GM12878 (cell line): ENCODE measurements around the gene REEP1. TPM values are rescaled to one million over a fixed set of nuclear protein-coding genes. Genes with fewer than 3 reads are reported as not detected.

Source experiments
- ATAC-seq: fragments of 200-7000 bp; cut with Tn5 transposase; 3 replicates; pipeline ENCODE4 v1.9.1; 2020; ENCODE audit warnings: mild to moderate bottlenecking, moderate library complexity
- BruUV-seq: library from RNA; stranded (reverse); fragments of 400-500 nt; replicated peaks from 2 replicates; lab custom pipeline; 2021; lab: Mats Ljungman, UMichigan
- CTCF ChIA-PET: fragments of 300-600 bp; sonication (Branson Sonifier 250); formaldehyde crosslinking; extraction: SDS; loops from one replicate; lab custom pipeline; 2021; ENCODE audit warnings: inconsistent platforms; lab: Yijun Ruan, JAX
- POLR2A ChIA-PET: fragments of 350-600 bp; formaldehyde crosslinking; extraction: SDS; loops from one replicate; lab custom pipeline; 2021; ENCODE audit warnings: inconsistent platforms; lab: Charles Lee
- RAD21 ChIA-PET: fragments of 300-600 bp; sonication (Branson Sonifier 250); formaldehyde crosslinking; loops from one replicate; lab custom pipeline; 2023; ENCODE audit warnings: antibody characterized with exemption; ENCODE audit not compliant: unreplicated experiment; lab: Charles Lee
- SMC1A ChIA-PET: fragments of 300-600 bp; sonication (Branson Sonifier 250); formaldehyde crosslinking; loops from one replicate; lab custom pipeline; 2023; ENCODE audit not compliant: unreplicated experiment, uncharacterized antibody; lab: Charles Lee
- DNase-seq: peaks from one replicate; pipeline ENCODE4 v3.0.0-alpha.2; 2011; ENCODE audit warnings: low read depth, low spot score
- FAIRE-seq: peaks from 3 replicates; lab custom pipeline; 2011; peaks lifted over from hg19 to GRCh38; lab: Jason Lieb, UNC
- H2AFZ ChIP-seq: 2 replicates; pipeline ENCODE4 v1.6.0; 2011; ENCODE audit warnings: low read depth, low read length, control low read depth; ENCODE audit not compliant: control insufficient read depth
- H3K27ac ChIP-seq: 2 replicates; pipeline ENCODE4 v1.5.1; 2011; ENCODE audit warnings: control low read depth; ENCODE audit not compliant: control insufficient read depth, insufficient read depth
- H3K27me3 ChIP-seq, 2 experiments: replicated peaks in 1 of 2; 2 replicates each; pipeline versions ENCODE4 v1.6.0 to v1.6.1; 2011; ENCODE audit warnings: low read length in 1 of 2; ENCODE audit not compliant: control insufficient read depth in 2 of 2, insufficient read depth in 2 of 2
- H3K36me3 ChIP-seq, 2 experiments: 2 replicates each; pipeline ENCODE4 v1.5.1; 2011; ENCODE audit warnings: low read length in 1 of 2; ENCODE audit not compliant: control insufficient read depth in 2 of 2, insufficient read depth in 2 of 2
- H3K4me1 ChIP-seq: 2 replicates; pipeline ENCODE4 v1.6.1; 2011; ENCODE audit warnings: mild to moderate bottlenecking, low read length, moderate library complexity, mixed read lengths; ENCODE audit not compliant: control insufficient read depth, insufficient read depth
- H3K4me2 ChIP-seq: 2 replicates; pipeline ENCODE4 v1.6.0; 2011; ENCODE audit warnings: control low read depth; ENCODE audit not compliant: control insufficient read depth, insufficient read depth
- H3K4me3 ChIP-seq: fragments of 200-600 bp; sonication (generic); 2 replicates; pipeline ENCODE4 v1.5.1; 2016
- H3K79me2 ChIP-seq: 2 replicates; pipeline ENCODE4 v1.6.0; 2011; ENCODE audit warnings: low read length; ENCODE audit not compliant: control insufficient read depth, insufficient read depth
- H3K9ac ChIP-seq: 2 replicates; pipeline ENCODE4 v1.8.0; 2011; ENCODE audit warnings: low read length, control low read depth, mixed read lengths; ENCODE audit not compliant: control insufficient read depth, insufficient read depth
- H3K9me3 ChIP-seq: replicated peaks from 3 replicates; pipeline ENCODE4 v1.5.1; 2011; ENCODE audit warnings: mild to moderate bottlenecking, low read length; ENCODE audit not compliant: control insufficient read depth, insufficient read depth
- H4K20me1 ChIP-seq: 2 replicates; pipeline ENCODE4 v1.6.0; 2011; ENCODE audit not compliant: control insufficient read depth, insufficient read depth
- BACH1 ChIP-seq: fragments of 450-650 bp; IDR thresholded peaks from 2 replicates; pipeline ENCODE4 v1.6.1; 2017; ENCODE audit warnings: mild to moderate bottlenecking, borderline replicate concordance
- CHD1 ChIP-seq: IDR thresholded peaks from 2 replicates; pipeline ENCODE4 v1.6.1; 2012; ENCODE audit warnings: low read depth, low read length, improper control_type of control experiment
- CHD4 ChIP-seq: fragments of 200-600 bp; sonication (generic); IDR thresholded peaks from 2 replicates; pipeline ENCODE4 v1.6.1; 2016; ENCODE audit warnings: mild to moderate bottlenecking
- CREM ChIP-seq: IDR thresholded peaks from 2 replicates; pipeline ENCODE4 v1.6.1; 2014; ENCODE audit warnings: antibody characterized with exemption, low read depth
- FOXK2 ChIP-seq: fragments of 450-650 bp; IDR thresholded peaks from 2 replicates; pipeline ENCODE4 v1.6.1; 2017; ENCODE audit warnings: mild to moderate bottlenecking, moderate library complexity
- GATAD2B ChIP-seq: fragments of 450-650 bp; conservative IDR thresholded peaks from 2 replicates; pipeline ENCODE4 v1.6.1; 2017; ENCODE audit warnings: low read depth, mild to moderate bottlenecking, moderate library complexity
- IKZF2 ChIP-seq, 2 experiments: fragments of 450-650 bp; IDR thresholded peaks; 2 replicates each; pipeline ENCODE4 v1.6.1; 2017; ENCODE audit warnings: mild to moderate bottlenecking in 2 of 2, moderate library complexity in 2 of 2
- NR2C2 ChIP-seq: IDR thresholded peaks from 2 replicates; pipeline ENCODE4 v1.6.1; 2011; ENCODE audit warnings: borderline replicate concordance, low read depth; ENCODE audit not compliant: control insufficient read depth, insufficient read length
- RUNX3 ChIP-seq: IDR thresholded peaks from 2 replicates; pipeline ENCODE4 v1.6.1; 2012; ENCODE audit warnings: low read length, inconsistent platforms
- SMAD5 ChIP-seq: IDR thresholded peaks from 2 replicates; pipeline ENCODE4 v1.6.1; 2016; ENCODE audit warnings: antibody characterized with exemption, low read depth
- SPI1 ChIP-seq: IDR thresholded peaks from 2 replicates; pipeline ENCODE4 v1.6.1; 2011; ENCODE audit warnings: low read depth, mild to moderate bottlenecking, low read length, moderate library complexity, borderline replicate concordance; ENCODE audit not compliant: insufficient read depth
- TCF3 ChIP-seq: IDR thresholded peaks from 2 replicates; pipeline ENCODE4 v1.6.1; 2012; ENCODE audit warnings: low read depth, mild to moderate bottlenecking, low read length, borderline replicate concordance; ENCODE audit not compliant: insufficient read depth
- WGBS: methylation state at CpG from one replicate; pipeline ENCODE4 v1.1.6; 2016; ENCODE audit warnings: low lambda C conversion rate; ENCODE audit not compliant: insufficient replicate concordance, insufficient coverage; ENCODE audit errors: missing lambda C conversion rate; 5-methylcytosine and 5-hydroxymethylcytosine counted together
- in situ Hi-C: fragments of 300-500 bp; cut with MboI; formaldehyde crosslinking; loops from 9 replicates; pipeline ENCODE4 v1.14.3; 2018; ENCODE audit warnings: mixed read lengths
- intact Hi-C: fragments of 100-400 bp; cut with micrococcal nuclease; formaldehyde crosslinking; loops from one replicate; pipeline ENCODE4 v1.14.2; 2022; ENCODE audit not compliant: unreplicated experiment
- polyA plus RNA-seq, 11 experiments: library from polyadenylated mRNA; depleted of rRNA in 4 of 11; unstranded in 6 of 11; stranded (reverse) in 5 of 11; fragments of >200 nt; fragmentation: Nextera tagmentation in 4 of 11; fragmentation: Illumina TruSeq in 1 of 11; extraction: Ambion mirVana in 4 of 11; extraction: Trizol in 1 of 11; gene quantifications; 1 replicate in 1 of 11; 2 replicates in 10 of 11; pipeline versions ENCODE4 v1.2.1 to v1.2.3, GENCODE V29; 2011 to 2016; ENCODE audit warnings: inconsistent platforms in 2 of 11, missing spikeins in 2 of 11, low read depth in 1 of 11
- total RNA-seq, 4 experiments: library from RNA; depleted of rRNA in 3 of 4; stranded (reverse); fragments of >200 nt in 3 of 4; fragmentation: Illumina TruSeq in 1 of 4; extraction: Trizol in 1 of 4; gene quantifications; 2 replicates each; pipeline versions ENCODE4 v1.2.1 to v1.2.3, GENCODE V29; 2013 to 2021

The REEP1 gene
- total and polyA plus RNA-seq, 10 of the 15 experiments (the other 5 are each of a cell fraction or from before 2014, with no cell fraction given), result 0.02 to 0.30 (median 0.09) TPM; not detected in 1

DNA sequence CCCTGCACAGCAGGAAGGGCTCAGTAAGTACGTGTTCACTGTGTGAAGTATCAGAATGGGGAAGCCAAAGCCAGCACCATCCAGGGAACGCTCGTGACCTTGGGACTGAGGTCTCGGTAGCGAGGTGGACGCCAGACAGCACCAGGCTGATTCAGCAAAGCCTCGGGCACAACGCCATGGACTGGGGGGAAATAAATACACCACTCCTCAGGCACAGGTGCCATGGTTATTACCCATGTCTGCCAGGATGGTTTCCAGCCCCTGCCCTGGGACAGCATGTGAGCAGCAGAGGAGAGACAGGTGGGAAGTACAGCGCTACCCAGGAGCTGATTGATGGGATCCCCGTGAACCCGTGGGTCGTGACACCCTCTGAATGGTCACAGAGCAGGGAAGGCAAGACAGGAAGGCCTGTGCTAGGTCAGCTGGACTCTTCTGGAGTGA lies 53.0 kb downstream of the REEP1 start:
- no peaks in the 10 kb centered on the region for H4K20me1 ChIP-seq
- in situ Hi-C loops, result no loop called here
- no peaks in the 10 kb centered on the region for H3K4me1 ChIP-seq
- H3K36me3 ChIP-seq, result no peaks in the 10 kb centered on the region
- 39% methylated on average over 12 of the region's 12 CpGs for WGBS
- ChIA-PET RAD21 (no interaction called here), SMC1A (interaction anchor here (1.2 to 3.1 kb wide), 3 partner anchors 11 to 85 kb away, joined by 3 to 12 read pairs (median 3); no protein-coding TSS in a partner anchor), CTCF (interaction anchor here (3.4 kb wide), 1 partner anchor 63 kb away, joined by 11 read pairs; no protein-coding TSS in a partner anchor), POLR2A (interaction anchor here (1.2 kb wide), 1 partner anchor 9 kb away, joined by 3 read pairs; no protein-coding TSS in a partner anchor)
- no peaks in the 10 kb centered on the region for H3K27me3 ChIP-seq
- no peaks in the 10 kb centered on the region for H3K79me2 ChIP-seq
- no peak overlapping the region for H2AFZ ChIP-seq
- no peaks in the 10 kb centered on the region for H3K9me3 ChIP-seq
- no peak overlapping the region for H3K4me3 ChIP-seq
- no TSS peak for BruUV-seq
- no peak for ATAC-seq
- TF ChIP-seq NR2C2 (no peak), FOXK2 (no peak), CHD1 (no peak), TCF3 (no peak)
- intact Hi-C loops, result no loop called here
- no peak overlapping the region for H3K9ac ChIP-seq
- no peak for FAIRE-seq
- no peak overlapping the region for H3K4me2 ChIP-seq
- no peak overlapping the region for H3K27ac ChIP-seq
- DNase-seq, result no peak

DNA sequence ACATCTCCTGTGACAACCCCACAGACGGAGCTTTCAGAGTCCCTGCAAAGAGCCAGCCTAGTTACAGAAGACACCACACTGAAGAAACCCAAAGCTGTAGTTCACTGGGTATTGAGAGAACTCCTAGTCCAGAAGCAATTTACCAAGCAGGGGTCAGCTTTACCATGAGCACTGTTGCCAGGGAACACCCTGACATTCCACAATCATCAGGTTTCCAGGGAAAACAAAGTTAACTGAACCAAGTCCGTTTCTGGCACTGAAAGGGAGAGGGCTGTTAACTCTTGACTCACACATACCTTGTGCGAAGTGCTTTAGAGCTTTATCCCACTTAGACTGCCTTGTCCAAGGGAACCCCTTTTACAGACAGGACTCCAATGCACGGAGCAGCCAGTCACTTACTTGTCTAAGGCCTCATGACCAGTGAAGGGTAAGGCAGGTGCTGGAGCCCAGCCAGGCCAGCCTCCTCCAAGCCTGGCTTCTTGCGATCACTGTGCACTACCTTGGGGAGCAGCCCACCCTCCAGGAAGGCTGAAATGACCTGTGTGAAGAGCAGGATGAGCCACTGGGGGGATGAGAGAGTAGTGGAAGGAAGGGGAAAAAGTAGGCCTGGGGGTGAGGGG lies 53.9 kb downstream of the REEP1 start:
- DNase-seq, result no peak
- no peak overlapping the region for H3K4me3 ChIP-seq
- FAIRE-seq, result no peak
- ChIA-PET RAD21 (interaction anchor here (1.4 to 1.9 kb wide), 3 partner anchors 9 to 63 kb away, joined by 3 to 6 read pairs (median 4); no protein-coding TSS in a partner anchor), POLR2A (no interaction called here), SMC1A (interaction anchor here (1.0 to 3.1 kb wide), 5 partner anchors 8 to 85 kb away, joined by 3 to 12 read pairs (median 5); no protein-coding TSS in a partner anchor), CTCF (interaction anchor here (1.1 to 1.7 kb wide), 2 partner anchors 10 to 63 kb away, joined by 3 to 8 read pairs; no protein-coding TSS in a partner anchor)
- no peak for TF ChIP-seq SMAD5
- no peak for TF ChIP-seq IKZF2 (IDR thresholded peaks at IDR 0.05)
- no peak for TF ChIP-seq RUNX3
- TF ChIP-seq GATAD2B, result no peak
- no peak for TF ChIP-seq CREM
- no peak for TF ChIP-seq BACH1
- no peak for TF ChIP-seq CHD4
- TF ChIP-seq SPI1, result no peak
- no peak overlapping the region for H2AFZ ChIP-seq
- H3K79me2 ChIP-seq, result no peaks in the 10 kb centered on the region
- no peaks in the 10 kb centered on the region for H3K36me3 ChIP-seq
- H3K27me3 ChIP-seq, result no peaks in the 10 kb centered on the region
- H3K4me2 ChIP-seq, result no peak overlapping the region
- H3K9me3 ChIP-seq, result no peaks in the 10 kb centered on the region
- BruUV-seq, result no TSS peak
- H3K9ac ChIP-seq, result no peak overlapping the region
- intact Hi-C loops (no loop called here), in situ Hi-C loops (no loop called here)
- no peaks in the 10 kb centered on the region for H4K20me1 ChIP-seq
- H3K4me1 ChIP-seq, result no peaks in the 10 kb centered on the region
- no peak overlapping the region for H3K27ac ChIP-seq
- no peak for ATAC-seq
- WGBS, result 55% methylated on average over 5 of the region's 5 CpGs
